ENCODE results near the gene TRPM2. TPM values are rescaled to one million over a fixed set of nuclear protein-coding genes. Genes with fewer than 3 reads are reported as not detected.

TRPM2 gene
- total and polyA plus RNA-seq, 2 of the 8 experiments (the other 6 are each of a cell fraction or from before 2014, with no cell fraction given): 0.27 to 0.28 TPM

DNA sequence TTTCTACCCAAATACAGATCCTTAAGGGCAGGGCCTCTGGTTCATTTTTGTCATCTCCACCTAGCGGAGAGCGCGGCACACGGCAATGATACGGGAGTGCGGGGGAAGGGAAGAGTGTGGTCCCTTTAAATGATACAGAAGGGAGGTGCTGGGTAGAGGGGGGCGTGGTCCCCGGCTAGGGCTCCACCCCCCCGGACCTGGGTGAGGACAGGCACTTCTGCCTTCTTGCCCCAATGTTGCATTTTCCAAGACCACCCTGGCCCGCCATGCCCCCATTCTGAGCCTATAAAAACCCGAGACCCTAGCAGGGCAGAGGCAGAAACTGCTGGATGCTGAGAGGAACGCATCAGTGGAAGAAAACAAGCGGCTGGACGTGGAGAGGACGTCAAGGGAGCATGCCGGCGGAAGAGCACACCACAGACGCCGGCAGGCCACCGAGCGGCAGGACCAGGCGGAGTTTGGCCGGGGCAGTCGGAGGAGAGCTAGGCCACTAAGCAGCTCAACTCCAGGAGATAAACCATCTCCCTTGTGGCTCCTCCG is 131.9 kb downstream of the TRPM2 start (continued):
- TF ChIP-seq TAF7 (optimal IDR thresholded peaks at IDR 0.05; ENCODE audit: borderline replicate concordance, low read depth, low read length) (peak; percentile 72), KDM4A (IDR thresholded peaks at IDR 0.05; ENCODE audit: low read depth, low read length, severe bottlenecking) (peak; percentile 21), TBP (IDR thresholded peaks at IDR 0.05; ENCODE audit: low read depth, low read length) (peak; percentile 91), TEAD4 (IDR thresholded peaks at IDR 0.05; ENCODE audit: low read depth, low read length) (no peak), SRF (IDR thresholded peaks at IDR 0.05; ENCODE audit: low read depth, low read length) (no peak), MAX (IDR thresholded peaks at IDR 0.05) (peak; percentile 58), NRF1 (IDR thresholded peaks at IDR 0.05; ENCODE audit: low read depth, low read length) (no peak), SUZ12 (IDR thresholded peaks at IDR 0.05; ENCODE audit: low read length) (no peak), E2F6 (IDR thresholded peaks at IDR 0.05) (peak; percentile 58; the same call in 1 of the 2 replicates), CBX5 (IDR thresholded peaks at IDR 0.05; ENCODE audit: low read depth, low read length) (no peak), EGR1 (IDR thresholded peaks at IDR 0.05; ENCODE audit: borderline replicate concordance, low read depth, low read length) (no peak; the same call in 1 of the 2 replicates), CHD2 (IDR thresholded peaks at IDR 0.05; ENCODE audit: low read length) (no peak), SAP30 (IDR thresholded peaks at IDR 0.05; ENCODE audit: insufficient read depth, insufficient replicate concordance, low read length) (no peak), MAFK (IDR thresholded peaks at IDR 0.05; ENCODE audit: low read depth, low read length) (no peak)

Measured in H1 (cell line).